ENCODE results near the gene LSAMP.

DNA sequence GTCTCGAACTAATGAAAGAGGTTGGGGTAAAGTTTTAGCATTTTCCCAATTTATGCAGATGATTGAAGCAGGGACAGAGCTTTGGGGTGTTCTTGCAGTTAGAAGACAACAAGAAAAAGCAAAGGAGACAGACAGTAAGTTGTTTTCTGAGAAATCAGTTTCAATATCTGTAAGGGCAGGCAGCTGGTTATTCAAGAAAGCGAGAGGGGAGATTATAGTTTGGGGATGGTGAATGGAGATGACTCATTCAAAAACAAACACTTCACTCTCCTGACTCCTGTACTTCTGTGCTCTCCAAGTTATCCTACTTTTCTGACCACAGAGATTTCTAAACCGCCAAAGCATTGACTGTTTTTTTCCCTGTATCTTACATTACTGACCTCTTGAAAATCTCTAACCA, 469.9 kb downstream of the LSAMP start:
- no peak for TF ChIP-seq TEAD4 (CRISPR knock-in tag; IDR thresholded peaks at IDR 0.05)
- TF ChIP-seq, protein P1, sequence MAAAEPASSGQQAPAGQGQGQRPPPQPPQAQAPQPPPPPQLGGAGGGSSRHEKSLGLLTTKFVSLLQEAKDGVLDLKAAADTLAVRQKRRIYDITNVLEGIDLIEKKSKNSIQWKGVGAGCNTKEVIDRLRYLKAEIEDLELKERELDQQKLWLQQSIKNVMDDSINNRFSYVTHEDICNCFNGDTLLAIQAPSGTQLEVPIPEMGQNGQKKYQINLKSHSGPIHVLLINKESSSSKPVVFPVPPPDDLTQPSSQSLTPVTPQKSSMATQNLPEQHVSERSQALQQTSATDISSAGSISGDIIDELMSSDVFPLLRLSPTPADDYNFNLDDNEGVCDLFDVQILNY (CRISPR knock-in tag; IDR thresholded peaks at IDR 0.05) = no peak
- TF ChIP-seq, protein P2, sequence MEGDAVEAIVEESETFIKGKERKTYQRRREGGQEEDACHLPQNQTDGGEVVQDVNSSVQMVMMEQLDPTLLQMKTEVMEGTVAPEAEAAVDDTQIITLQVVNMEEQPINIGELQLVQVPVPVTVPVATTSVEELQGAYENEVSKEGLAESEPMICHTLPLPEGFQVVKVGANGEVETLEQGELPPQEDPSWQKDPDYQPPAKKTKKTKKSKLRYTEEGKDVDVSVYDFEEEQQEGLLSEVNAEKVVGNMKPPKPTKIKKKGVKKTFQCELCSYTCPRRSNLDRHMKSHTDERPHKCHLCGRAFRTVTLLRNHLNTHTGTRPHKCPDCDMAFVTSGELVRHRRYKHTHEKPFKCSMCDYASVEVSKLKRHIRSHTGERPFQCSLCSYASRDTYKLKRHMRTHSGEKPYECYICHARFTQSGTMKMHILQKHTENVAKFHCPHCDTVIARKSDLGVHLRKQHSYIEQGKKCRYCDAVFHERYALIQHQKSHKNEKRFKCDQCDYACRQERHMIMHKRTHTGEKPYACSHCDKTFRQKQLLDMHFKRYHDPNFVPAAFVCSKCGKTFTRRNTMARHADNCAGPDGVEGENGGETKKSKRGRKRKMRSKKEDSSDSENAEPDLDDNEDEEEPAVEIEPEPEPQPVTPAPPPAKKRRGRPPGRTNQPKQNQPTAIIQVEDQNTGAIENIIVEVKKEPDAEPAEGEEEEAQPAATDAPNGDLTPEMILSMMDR (IDR thresholded peaks at IDR 0.05) = no peak
- no peak for TF ChIP-seq ZNF263 (CRISPR knock-in tag; IDR thresholded peaks at IDR 0.05; ENCODE audit: low read depth)
- TF ChIP-seq SOX15 (CRISPR knock-in tag; IDR thresholded peaks at IDR 0.05) = no peak
- TF ChIP-seq, protein P3, sequence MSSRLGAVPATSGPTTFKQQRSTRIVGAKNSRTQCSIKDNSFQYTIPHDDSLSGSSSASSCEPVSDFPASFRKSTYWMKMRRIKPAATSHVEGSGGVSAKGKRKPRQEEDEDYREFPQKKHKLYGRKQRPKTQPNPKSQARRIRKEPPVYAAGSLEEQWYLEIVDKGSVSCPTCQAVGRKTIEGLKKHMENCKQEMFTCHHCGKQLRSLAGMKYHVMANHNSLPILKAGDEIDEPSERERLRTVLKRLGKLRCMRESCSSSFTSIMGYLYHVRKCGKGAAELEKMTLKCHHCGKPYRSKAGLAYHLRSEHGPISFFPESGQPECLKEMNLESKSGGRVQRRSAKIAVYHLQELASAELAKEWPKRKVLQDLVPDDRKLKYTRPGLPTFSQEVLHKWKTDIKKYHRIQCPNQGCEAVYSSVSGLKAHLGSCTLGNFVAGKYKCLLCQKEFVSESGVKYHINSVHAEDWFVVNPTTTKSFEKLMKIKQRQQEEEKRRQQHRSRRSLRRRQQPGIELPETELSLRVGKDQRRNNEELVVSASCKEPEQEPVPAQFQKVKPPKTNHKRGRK (CRISPR knock-in tag; IDR thresholded peaks at IDR 0.05; ENCODE audit: borderline replicate concordance) = no peak
- no peak for TF ChIP-seq NR2C2 (CRISPR knock-in tag; IDR thresholded peaks at IDR 0.05)
- no peak for TF ChIP-seq ETV6 (CRISPR knock-in tag; IDR thresholded peaks at IDR 0.05)
- TF ChIP-seq, protein P4, sequence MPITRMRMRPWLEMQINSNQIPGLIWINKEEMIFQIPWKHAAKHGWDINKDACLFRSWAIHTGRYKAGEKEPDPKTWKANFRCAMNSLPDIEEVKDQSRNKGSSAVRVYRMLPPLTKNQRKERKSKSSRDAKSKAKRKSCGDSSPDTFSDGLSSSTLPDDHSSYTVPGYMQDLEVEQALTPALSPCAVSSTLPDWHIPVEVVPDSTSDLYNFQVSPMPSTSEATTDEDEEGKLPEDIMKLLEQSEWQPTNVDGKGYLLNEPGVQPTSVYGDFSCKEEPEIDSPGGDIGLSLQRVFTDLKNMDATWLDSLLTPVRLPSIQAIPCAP (CRISPR knock-in tag; IDR thresholded peaks at IDR 0.05) = no peak
- no peak for TF ChIP-seq HMGA2 (CRISPR knock-in tag; IDR thresholded peaks at IDR 0.05)
